SK-N-SH (cell line): ENCODE results near the gene PCK1. TPM values are rescaled to one million over a fixed set of nuclear protein-coding genes. Genes with fewer than 3 reads are reported as not detected.

Source experiments
- CTCF ChIA-PET: fragments of 300-600, 350-600 bp; formaldehyde crosslinking; extraction: SDS; loops from one replicate; lab custom pipeline; 2021; lab: Yijun Ruan, JAX
- POLR2A ChIA-PET: fragments of 350-600 bp; sonication (Branson Sonifier 250); formaldehyde crosslinking; extraction: SDS; loops from one replicate; lab custom pipeline; 2020; ENCODE audit warnings: antibody characterized with exemption, inconsistent platforms; lab: Yijun Ruan, JAX
- DNase-seq: peaks from one replicate; pipeline ENCODE4 v3.0.0; 2012
- H2AFZ ChIP-seq: fragments of 200-600 bp; sonication (generic); 2 replicates; pipeline ENCODE4 v1.8.1; 2016; ENCODE audit warnings: antibody characterized with exemption, mild to moderate bottlenecking, low read depth
- H3F3A ChIP-seq: fragments of 200-600 bp; sonication (generic); replicated peaks from 2 replicates; pipeline ENCODE3; 2016; ENCODE audit warnings: antibody characterized with exemption, mild to moderate bottlenecking; ENCODE audit not compliant: insufficient read depth
- H3K27ac ChIP-seq, 2 experiments: fragments of 200-500 bp in 1 of 2; fragments of 200-600 bp in 1 of 2; sonication (Bioruptor generic) in 1 of 2; sonication (generic), shearing (Covaris generic) in 1 of 2; 2 replicates each; pipeline versions ENCODE4 v1.5.1 to v1.6.1; 2014 to 2016; ENCODE audit warnings: low read depth in 2 of 2, inconsistent platforms in 1 of 2, low read length in 1 of 2, mild to moderate bottlenecking in 1 of 2, mixed read lengths in 1 of 2
- H3K27me3 ChIP-seq: fragments of 200-600 bp; sonication (generic), shearing (Covaris generic); 2 replicates; pipeline ENCODE4 v1.6.1; 2016; ENCODE audit warnings: mixed run types; ENCODE audit not compliant: insufficient read depth
- H3K36me3 ChIP-seq, 2 experiments: fragments of 200-500 bp in 1 of 2; fragments of 200-600 bp in 1 of 2; sonication (Bioruptor generic) in 1 of 2; sonication (generic) in 1 of 2; replicated peaks in 1 of 2; 2 replicates each; pipeline versions ENCODE3 to v1.5.1; 2014 to 2016; ENCODE audit warnings: low read length in 1 of 2, mild to moderate bottlenecking in 1 of 2; ENCODE audit not compliant: insufficient read depth in 2 of 2, control insufficient read depth in 1 of 2
- H3K4me1 ChIP-seq, 2 experiments: fragments of 200-500 bp in 1 of 2; fragments of 200-600 bp in 1 of 2; sonication (Bioruptor generic) in 1 of 2; sonication (generic), shearing (Covaris generic) in 1 of 2; 2 replicates each; pipeline versions ENCODE4 v1.5.1 to v1.6.1; 2014 to 2016; ENCODE audit warnings: low read depth in 1 of 2, low read length in 1 of 2, mixed run types in 1 of 2; ENCODE audit not compliant: insufficient read depth in 2 of 2, control insufficient read depth in 1 of 2
- H3K4me2 ChIP-seq: fragments of 200-600 bp; sonication (generic), shearing (Covaris generic); 2 replicates; pipeline ENCODE4 v1.6.1; 2017; ENCODE audit warnings: mixed run types
- H3K4me3 ChIP-seq, 2 experiments: fragments of 200-500 bp in 1 of 2; fragments of 200-600 bp in 1 of 2; sonication (Bioruptor generic) in 1 of 2; sonication (generic), shearing (Covaris generic) in 1 of 2; 2 replicates each; pipeline versions ENCODE4 v1.5.1 to v1.8.1; 2014 to 2016; ENCODE audit warnings: low read depth in 2 of 2, inconsistent platforms in 1 of 2, low read length in 1 of 2, mild to moderate bottlenecking in 1 of 2, mixed read lengths in 1 of 2, moderate library complexity in 1 of 2
- H3K79me2 ChIP-seq: fragments of 200-600 bp; sonication (generic); 2 replicates; pipeline ENCODE4 v1.8.1; 2017; ENCODE audit warnings: mild to moderate bottlenecking; ENCODE audit not compliant: insufficient read depth
- H3K9ac ChIP-seq: fragments of 200-600 bp; sonication (generic); 2 replicates; pipeline ENCODE4 v1.6.1; 2017; ENCODE audit warnings: mixed run types
- H3K9me2 ChIP-seq: fragments of 200-600 bp; sonication (generic); 2 replicates; pipeline ENCODE4 v1.6.1; 2017; ENCODE audit warnings: mixed run types
- H3K9me3 ChIP-seq: fragments of 200-600 bp; sonication (generic); 2 replicates; pipeline ENCODE4 v1.6.1; 2017; ENCODE audit warnings: mixed run types, mild to moderate bottlenecking, moderate library complexity
- H4K20me1 ChIP-seq: fragments of 200-600 bp; sonication (generic); 2 replicates; pipeline ENCODE4 v1.6.1; 2017; ENCODE audit warnings: mild to moderate bottlenecking, mixed run types; ENCODE audit not compliant: insufficient read depth
- CTCF ChIP-seq: fragments of 200-600 bp; sonication (generic); IDR thresholded peaks from 2 replicates; pipeline ENCODE4 v1.6.1; 2017; ENCODE audit warnings: antibody characterized with exemption, mild to moderate bottlenecking, moderate library complexity
- ELF1 ChIP-seq: IDR thresholded peaks from 2 replicates; pipeline ENCODE4 v1.4.0; 2012
- FOSL2 ChIP-seq: IDR thresholded peaks from 2 replicates; pipeline ENCODE4 v1.4.0; 2012; ENCODE audit warnings: low read depth, mild to moderate bottlenecking, moderate library complexity, borderline replicate concordance
- FOXJ3 ChIP-seq: sonication (generic); formaldehyde crosslinking; IDR thresholded peaks from 2 replicates; pipeline ENCODE4 v1.5.1; 2020; ENCODE audit warnings: mild to moderate bottlenecking, missing genetic modification reagents
- FOXM1 ChIP-seq: IDR thresholded peaks from 2 replicates; pipeline ENCODE4 v1.4.0; 2012; ENCODE audit warnings: low read depth, mild to moderate bottlenecking
- GABPA ChIP-seq: IDR thresholded peaks from 2 replicates; pipeline ENCODE4 v1.4.0; 2012; ENCODE audit warnings: low read depth, mild to moderate bottlenecking
- IRF3 ChIP-seq: fragments of 150-350 bp; IDR thresholded peaks from 2 replicates; pipeline ENCODE4 v1.6.1; 2016; ENCODE audit warnings: mild to moderate bottlenecking, low read depth, low read length
- MEF2A ChIP-seq: IDR thresholded peaks from 2 replicates; pipeline ENCODE4 v1.4.0; 2012; ENCODE audit warnings: low read depth, borderline replicate concordance
- MXI1 ChIP-seq: IDR thresholded peaks from 2 replicates; pipeline ENCODE4 v1.6.1; 2012; ENCODE audit warnings: mild to moderate bottlenecking, low read depth, low read length, improper control_type of control experiment
- NFIC ChIP-seq: IDR thresholded peaks from 2 replicates; pipeline ENCODE4 v1.4.0; 2012; ENCODE audit warnings: borderline replicate concordance
- PBX3 ChIP-seq: IDR thresholded peaks from 2 replicates; pipeline ENCODE4; 2012
- RAD21 ChIP-seq: IDR thresholded peaks from 2 replicates; pipeline ENCODE4 v1.6.1; 2012; ENCODE audit warnings: mild to moderate bottlenecking, low read length
- RCOR1 ChIP-seq: fragments of 150-350 bp; IDR thresholded peaks from 2 replicates; pipeline ENCODE4 v1.6.1; 2017; ENCODE audit warnings: antibody characterized with exemption, low read length
- RFX5 ChIP-seq: IDR thresholded peaks from 2 replicates; pipeline ENCODE4 v1.6.1; 2012; ENCODE audit warnings: mild to moderate bottlenecking, improper control_type of control experiment, low read length
- SIN3A ChIP-seq: IDR thresholded peaks from 2 replicates; pipeline ENCODE4 v1.6.1; 2012; ENCODE audit warnings: low read depth, mild to moderate bottlenecking, low read length, moderate library complexity, borderline replicate concordance
- TAF1 ChIP-seq: IDR thresholded peaks from 2 replicates; pipeline ENCODE4 v1.6.1; 2012; ENCODE audit warnings: low read depth, mild to moderate bottlenecking, low read length, moderate library complexity, borderline replicate concordance
- TCF12 ChIP-seq: IDR thresholded peaks from 2 replicates; pipeline ENCODE4 v1.4.0; 2012
- TEAD4 ChIP-seq: IDR thresholded peaks from 2 replicates; pipeline ENCODE4 v1.4.0; 2012; ENCODE audit warnings: mild to moderate bottlenecking, borderline replicate concordance; ENCODE audit not compliant: insufficient read depth
- YY1 ChIP-seq: IDR thresholded peaks from 2 replicates; pipeline ENCODE4 v1.4.0; 2012; ENCODE audit warnings: low read depth, mild to moderate bottlenecking
- ZBTB33 ChIP-seq: IDR thresholded peaks from 2 replicates; pipeline ENCODE4 v1.4.0; 2012; ENCODE audit warnings: low read depth, borderline replicate concordance
- WGBS: methylation state at CpG from one replicate; pipeline ENCODE4 v1.1.6; 2017; ENCODE audit warnings: low lambda C conversion rate; 5-methylcytosine and 5-hydroxymethylcytosine counted together
- polyA plus RNA-seq, 3 experiments: library from polyadenylated mRNA; depleted of rRNA; stranded (reverse); fragments of >200 nt; gene quantifications; 2 replicates each; pipeline ENCODE4 v1.2.3, GENCODE V29; 2012

PCK1 gene
- polyA plus RNA-seq, 1 of the 3 experiments (the other 2 are of a cell fraction) = not detected

- no peak overlapping the region for H3K27ac ChIP-seq
- H3K9me2 ChIP-seq = no peaks in the 10 kb centered on the region
- H3F3A ChIP-seq = peaks cover 4% of the 10 kb centered on the region
- CTCF ChIA-PET = interaction anchor here (0.6 to 21.1 kb wide), 47 partner anchors 8 to 1172 kb away, joined by 3 to 403 read pairs (median 4); partner anchors contain the start of gene ZBP1
- no peak overlapping the region for H3K4me2 ChIP-seq
- H3K27me3 ChIP-seq = no peaks in the 10 kb centered on the region
- 68% methylated on average over 10 of the region's 25 CpGs for WGBS
- no peaks in the 10 kb centered on the region for H3K9me3 ChIP-seq
- no peaks in the 10 kb centered on the region for H4K20me1 ChIP-seq
- no peak overlapping the region for H2AFZ ChIP-seq
- H3K9ac ChIP-seq = no peak overlapping the region
- TF ChIP-seq TEAD4 (no peak), MXI1 (no peak), FOXJ3 (no peak), YY1 (no peak), ZBTB33 (no peak), GABPA (no peak), CTCF (no peak), RAD21 (no peak), RCOR1 (no peak), NFIC (no peak), RFX5 (no peak), MEF2A (no peak), FOSL2 (no peak), FOXM1 (no peak), IRF3 (no peak), SIN3A (no peak), TAF1 (no peak), PBX3 (no peak), ELF1 (no peak), TCF12 (no peak)
- POLR2A ChIA-PET = no interaction called here
- no peaks in the 10 kb centered on the region for H3K79me2 ChIP-seq
- H3K36me3 ChIP-seq = no peaks in the 10 kb centered on the region
- peaks cover 0 to 9% of the 10 kb centered on the region in 2 experiments; a peak in 1 of 4 replicates for H3K4me1 ChIP-seq
- no peak overlapping the region for H3K4me3 ChIP-seq
- DNase-seq = no peak
Measured at GRCh38 chr20:57595041-57596030, 34.4 kb downstream of the PCK1 start.
